Body of pancreas (tissue), 4 donors: ENCODE data around the gene RMDN3. TPM values are rescaled to one million over a fixed set of nuclear protein-coding genes. Genes with fewer than 3 reads are reported as not detected.

Experiments
- ATAC-seq: fragments of 150-250 bp; one replicate; pipeline ENCODE4 v1.9.1; 2016
- DNase-seq, 4 donors: peaks; one replicate each; pipeline ENCODE4 v3.0.0-alpha.2; 2019
- H3K27ac ChIP-seq, 4 donors: fragments of 200-600 bp; sonication (generic); 1 replicate in 3 of 4; 2 replicates in 1 of 4; pipeline versions ENCODE4 v1.5.1 to v1.6.1; 2016 to 2019; ENCODE audit warnings: mild to moderate bottlenecking in 1 of 4, mixed read lengths in 1 of 4, moderate library complexity in 1 of 4
- H3K27me3 ChIP-seq, 2 donors: fragments of 200-600 bp; sonication (generic); one replicate each; pipeline ENCODE4 v1.6.0; 2016; ENCODE audit warnings: mild to moderate bottlenecking in 1 of 2
- H3K36me3 ChIP-seq, 2 donors: fragments of 200-600 bp; sonication (generic); replicated peaks in 1 of 2; 2 replicates each; pipeline ENCODE4 v1.5.1; 2016; ENCODE audit warnings: low read depth in 2 of 2; ENCODE audit not compliant: insufficient read depth in 1 of 2
- H3K4me1 ChIP-seq: fragments of 200-600 bp; sonication (generic); one replicate; pipeline ENCODE4 v1.6.0; 2016
- H3K4me3 ChIP-seq, 2 donors: fragments of 200-600 bp; sonication (generic); 1 replicate in 1 of 2; 2 replicates in 1 of 2; pipeline ENCODE4 v1.5.1; 2016 to 2019
- H3K9me3 ChIP-seq, 3 donors: fragments of 200-600 bp; sonication (generic); 1 replicate in 2 of 3; 2 replicates in 1 of 3; pipeline ENCODE4 v1.5.1; 2016
- CTCF ChIP-seq, 7 experiments: fragments of 450-650 bp in 4 of 7; fragments of 200-600 bp in 3 of 7; sonication (generic) in 3 of 7; IDR thresholded peaks; one replicate each; pipeline ENCODE4 v1.5.1; 2016 to 2019; ENCODE audit warnings: antibody characterized with exemption in 7 of 7
- POLR2A ChIP-seq, 3 donors: fragments of 450-650 bp; IDR thresholded peaks; one replicate each; pipeline ENCODE4 v1.6.1; 2016; ENCODE audit warnings: antibody characterized with exemption in 3 of 3, mild to moderate bottlenecking in 2 of 3
- WGBS, 2 donors: methylation state at CpG; one replicate each; pipeline ENCODE4 v1.1.5; 2017; 5-methylcytosine and 5-hydroxymethylcytosine counted together
- intact Hi-C: fragments of 100-400 bp; cut with DNase I; formaldehyde crosslinking; loops from one replicate; pipeline ENCODE4 v1.15.1; 2023
- small RNA-seq: library from RNA; depleted of rRNA; stranded (forward); fragments of <200 nt; gene quantifications from one replicate; pipeline ENCODE3, GENCODE V24; 2016
- total RNA-seq, 2 donors: library from RNA; depleted of rRNA; stranded (reverse); fragments of >200 nt; gene quantifications; one replicate each; pipeline ENCODE4 v1.1.0, GENCODE V29; 2016

The RMDN3 gene
- total RNA-seq, 2 donors from 2014 or later, result 17.6 to 23.7 TPM

- TF ChIP-seq CTCF (IDR thresholded peaks at IDR 0.05), result no peak
- no peak for TF ChIP-seq POLR2A (IDR thresholded peaks at IDR 0.05)
- DNase-seq (no peak), ATAC-seq (no peak)
- Histone ChIP-seq H3K9me3 (no peaks in the 10 kb centered on the region), H3K4me1 (peaks cover 18% of the 10 kb centered on the region), H3K36me3 (peaks cover 0 to 1% of the 10 kb centered on the region in 2 donors), H3K4me3 (no peak overlapping the region), H3K27ac (no peak overlapping the region), H3K27me3 (no peaks in the 10 kb centered on the region)
- WGBS, 2 donors, result 68 to 85% methylated on average over 4 of the region's 4 CpGs
- intact Hi-C loops, result loop anchor here (10.0 kb wide), 1 partner anchor 83 kb away; no protein-coding TSS in a partner anchor
These were observed 63.3 kb downstream of the RMDN3 start for GRCh38 chr15:40691737-40692136.

GRCh38 chr15:40688932-40689799 lies 65.9 kb downstream of the RMDN3 start:
- DNase-seq (no peak), ATAC-seq (no peak)
- intact Hi-C loops, result no loop called here
- Histone ChIP-seq H3K36me3 (peaks cover 0 to 1% of the 10 kb centered on the region in 2 donors), H3K27me3 (no peaks in the 10 kb centered on the region), H3K4me1 (peaks cover 9% of the 10 kb centered on the region), H3K27ac (no peak overlapping the region), H3K9me3 (no peaks in the 10 kb centered on the region), H3K4me3 (no peak overlapping the region)
- TF ChIP-seq CTCF (IDR thresholded peaks at IDR 0.05) (no peak), POLR2A (IDR thresholded peaks at IDR 0.05) (no peak)
- WGBS, 2 donors, result 83 to 86% methylated on average over 9 of the region's 9 CpGs

Small RNA genes lying within 50 kb of the gene (small RNA-seq; reads per million reads assigned to genes)
- gene SUMO2P15, result not detected

Other genes starting within 250 kb of the RMDN3 start
- 10 to 100 TPM in 1 of 2 donors, 1 to 10 TPM in 1; 7.6 to 21.0 TPM for gene CCDC32, start 190.2 kb downstream of the RMDN3 start, total RNA-seq
- gene RPUSD2, start 186.0 kb downstream of the RMDN3 start, total RNA-seq, result 1 to 10 TPM; 3.1 to 7.3 TPM
- gene KNL1, start 161.0 kb downstream of the RMDN3 start, total RNA-seq, result not detected
- gene RAD51, start 60.1 kb downstream of the RMDN3 start, total RNA-seq, result 1 to 10 TPM in 1 of 2 donors, not detected in 1; 2.3 TPM
- 10 to 100 TPM; 26.4 to 43.6 TPM for gene GCHFR, start 8.8 kb upstream of the RMDN3 start, total RNA-seq
- under 1 TPM in 1 of 2 donors, not detected in 1; 0.26 TPM for gene C15orf62, start 14.7 kb upstream of the RMDN3 start, total RNA-seq
- 10 to 100 TPM; 27.0 to 29.3 TPM for gene ZFYVE19, start 51.8 kb upstream of the RMDN3 start, total RNA-seq
- 10 to 100 TPM; 18.7 to 36.6 TPM for gene DNAJC17, start 52.2 kb upstream of the RMDN3 start, total RNA-seq
- not detected for gene PPP1R14D, start 73.5 kb upstream of the RMDN3 start, total RNA-seq
- 100 to 1,000 TPM; 110 to 134 TPM for gene SPINT1, start 88.8 kb upstream of the RMDN3 start, total RNA-seq
- gene RHOV, start 119.0 kb upstream of the RMDN3 start, total RNA-seq, result 1 to 10 TPM; 6.2 to 6.3 TPM
- gene VPS18, start 139.2 kb upstream of the RMDN3 start, total RNA-seq, result 10 to 100 TPM; 10.9 to 14.8 TPM
- 1 to 10 TPM in 1 of 2 donors, under 1 TPM in 1; 0.33 to 3.6 TPM for gene DLL4, start 174.1 kb upstream of the RMDN3 start, total RNA-seq
- gene CHAC1, start 198.2 kb upstream of the RMDN3 start, total RNA-seq, result 1 to 10 TPM; 4.0 to 4.7 TPM